Measurements from ENCODE around the gene TAS2R14. TPM values are rescaled to one million over a fixed set of nuclear protein-coding genes. Genes with fewer than 3 reads are reported as not detected.

Gene TAS2R14
- polyA plus RNA-seq, 1 donor from 2014 or later: 14.9 TPM

DNA sequence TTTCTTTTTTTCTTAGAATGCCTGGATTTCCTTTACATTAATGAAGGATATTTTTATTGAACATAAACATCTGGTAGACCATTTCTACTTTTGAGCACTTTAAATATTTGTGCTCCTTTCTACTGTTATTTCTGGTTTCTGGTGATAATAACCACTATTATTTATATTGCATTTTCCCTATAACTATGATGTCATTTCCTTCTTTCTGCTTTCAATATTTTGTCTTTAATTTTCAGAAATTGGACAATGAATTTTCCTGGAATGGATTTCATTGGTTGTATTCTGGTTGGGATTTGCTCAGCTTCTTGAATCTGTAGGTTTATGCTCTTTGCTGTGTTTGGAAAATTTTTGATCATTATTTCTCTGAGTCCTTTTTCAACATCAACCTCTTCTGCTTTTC lies 49.8 kb downstream of the TAS2R14 start:
- H3K9me3 ChIP-seq (ENCODE audit: low read length): no peaks in the 10 kb centered on the region

More for the DNA sequence above, 49.8 kb downstream of the TAS2R14 start:
- no peak overlapping the region for H2AFZ ChIP-seq (ENCODE audit: low read depth, low read length)
- H3K36me3 ChIP-seq (ENCODE audit: insufficient read depth, low read length): no peaks in the 10 kb centered on the region
- no peak overlapping the region for H3K9ac ChIP-seq (ENCODE audit: low read length)
- H3K27me3 ChIP-seq (ENCODE audit: insufficient read depth, low read depth, low read length): no peaks in the 10 kb centered on the region
- TF ChIP-seq SMC3 (conservative IDR thresholded peaks at IDR 0.05; ENCODE audit: poor library complexity) (no peak), EP300 (conservative IDR thresholded peaks at IDR 0.05; ENCODE audit: poor library complexity, severe bottlenecking) (no peak), EZH2 (IDR thresholded peaks at IDR 0.05; ENCODE audit: borderline replicate concordance, insufficient read depth, low read length, poor library complexity, severe bottlenecking) (no peak), RAD21 (conservative IDR thresholded peaks at IDR 0.05) (no peak), MXI1 (conservative IDR thresholded peaks at IDR 0.05; ENCODE audit: poor library complexity, severe bottlenecking) (no peak), POLR2AphosphoS5 (IDR thresholded peaks at IDR 0.05) (no peak), TAF1 (IDR thresholded peaks at IDR 0.05; ENCODE audit: low read depth) (no peak)
- TF ChIP-seq, protein P1, sequence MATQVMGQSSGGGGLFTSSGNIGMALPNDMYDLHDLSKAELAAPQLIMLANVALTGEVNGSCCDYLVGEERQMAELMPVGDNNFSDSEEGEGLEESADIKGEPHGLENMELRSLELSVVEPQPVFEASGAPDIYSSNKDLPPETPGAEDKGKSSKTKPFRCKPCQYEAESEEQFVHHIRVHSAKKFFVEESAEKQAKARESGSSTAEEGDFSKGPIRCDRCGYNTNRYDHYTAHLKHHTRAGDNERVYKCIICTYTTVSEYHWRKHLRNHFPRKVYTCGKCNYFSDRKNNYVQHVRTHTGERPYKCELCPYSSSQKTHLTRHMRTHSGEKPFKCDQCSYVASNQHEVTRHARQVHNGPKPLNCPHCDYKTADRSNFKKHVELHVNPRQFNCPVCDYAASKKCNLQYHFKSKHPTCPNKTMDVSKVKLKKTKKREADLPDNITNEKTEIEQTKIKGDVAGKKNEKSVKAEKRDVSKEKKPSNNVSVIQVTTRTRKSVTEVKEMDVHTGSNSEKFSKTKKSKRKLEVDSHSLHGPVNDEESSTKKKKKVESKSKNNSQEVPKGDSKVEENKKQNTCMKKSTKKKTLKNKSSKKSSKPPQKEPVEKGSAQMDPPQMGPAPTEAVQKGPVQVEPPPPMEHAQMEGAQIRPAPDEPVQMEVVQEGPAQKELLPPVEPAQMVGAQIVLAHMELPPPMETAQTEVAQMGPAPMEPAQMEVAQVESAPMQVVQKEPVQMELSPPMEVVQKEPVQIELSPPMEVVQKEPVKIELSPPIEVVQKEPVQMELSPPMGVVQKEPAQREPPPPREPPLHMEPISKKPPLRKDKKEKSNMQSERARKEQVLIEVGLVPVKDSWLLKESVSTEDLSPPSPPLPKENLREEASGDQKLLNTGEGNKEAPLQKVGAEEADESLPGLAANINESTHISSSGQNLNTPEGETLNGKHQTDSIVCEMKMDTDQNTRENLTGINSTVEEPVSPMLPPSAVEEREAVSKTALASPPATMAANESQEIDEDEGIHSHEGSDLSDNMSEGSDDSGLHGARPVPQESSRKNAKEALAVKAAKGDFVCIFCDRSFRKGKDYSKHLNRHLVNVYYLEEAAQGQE (IDR thresholded peaks at IDR 0.05; ENCODE audit: borderline replicate concordance): no peak
- TF ChIP-seq, protein P2, sequence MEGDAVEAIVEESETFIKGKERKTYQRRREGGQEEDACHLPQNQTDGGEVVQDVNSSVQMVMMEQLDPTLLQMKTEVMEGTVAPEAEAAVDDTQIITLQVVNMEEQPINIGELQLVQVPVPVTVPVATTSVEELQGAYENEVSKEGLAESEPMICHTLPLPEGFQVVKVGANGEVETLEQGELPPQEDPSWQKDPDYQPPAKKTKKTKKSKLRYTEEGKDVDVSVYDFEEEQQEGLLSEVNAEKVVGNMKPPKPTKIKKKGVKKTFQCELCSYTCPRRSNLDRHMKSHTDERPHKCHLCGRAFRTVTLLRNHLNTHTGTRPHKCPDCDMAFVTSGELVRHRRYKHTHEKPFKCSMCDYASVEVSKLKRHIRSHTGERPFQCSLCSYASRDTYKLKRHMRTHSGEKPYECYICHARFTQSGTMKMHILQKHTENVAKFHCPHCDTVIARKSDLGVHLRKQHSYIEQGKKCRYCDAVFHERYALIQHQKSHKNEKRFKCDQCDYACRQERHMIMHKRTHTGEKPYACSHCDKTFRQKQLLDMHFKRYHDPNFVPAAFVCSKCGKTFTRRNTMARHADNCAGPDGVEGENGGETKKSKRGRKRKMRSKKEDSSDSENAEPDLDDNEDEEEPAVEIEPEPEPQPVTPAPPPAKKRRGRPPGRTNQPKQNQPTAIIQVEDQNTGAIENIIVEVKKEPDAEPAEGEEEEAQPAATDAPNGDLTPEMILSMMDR (IDR thresholded peaks at IDR 0.05; ENCODE audit: poor library complexity, severe bottlenecking): no peak
- H3K9me2 ChIP-seq (ENCODE audit: insufficient read depth, low read length): no peaks in the 10 kb centered on the region
- H3K27ac ChIP-seq (ENCODE audit: low read length): no peak overlapping the region
- H3K4me3 ChIP-seq (ENCODE audit: low read length): no peak overlapping the region
- H3F3A ChIP-seq (ENCODE audit: insufficient read depth, low read length, poor library complexity, severe bottlenecking): no peaks in the 10 kb centered on the region
- no peaks in the 10 kb centered on the region for H4K20me1 ChIP-seq (ENCODE audit: insufficient read depth)
- no peaks in the 10 kb centered on the region for H3K79me2 ChIP-seq (replicated peaks; ENCODE audit: insufficient read depth, low read length)
- H3K4me2 ChIP-seq (ENCODE audit: low read length): no peak overlapping the region

Other genes with a start within 250 kb of the TAS2R14 start
- gene YBX3, start 215.9 kb downstream of the TAS2R14 start, polyA plus RNA-seq: 3.4 and 7.3 TPM in 2 replicates
- 0.58 TPM in 1 of 2 replicates, not detected in the other for gene TAS2R7, start 136.6 kb downstream of the TAS2R14 start, polyA plus RNA-seq
- gene TAS2R8, start 132.0 kb downstream of the TAS2R14 start, polyA plus RNA-seq: 0.59 and 1.6 TPM in 2 replicates
- gene TAS2R9, start 129.1 kb downstream of the TAS2R14 start, polyA plus RNA-seq: 0.32 and 1.6 TPM in 2 replicates
- 3.9 and 8.3 TPM in 2 replicates for gene TAS2R10, start 112.9 kb downstream of the TAS2R14 start, polyA plus RNA-seq
- 4.8 and 5.0 TPM in 2 replicates for gene PRR4, start 89.8 kb downstream of the TAS2R14 start, polyA plus RNA-seq
- gene PRH1, start 55.0 kb downstream of the TAS2R14 start, polyA plus RNA-seq: 18.7 and 25.7 TPM in 2 replicates
- gene TAS2R13, start 29.7 kb downstream of the TAS2R14 start, polyA plus RNA-seq: 0.52 and 0.61 TPM in 2 replicates
- not detected in 2 replicates for gene PRH2, start 10.0 kb downstream of the TAS2R14 start, polyA plus RNA-seq
- 2.4 TPM in 1 of 2 replicates, not detected in the other for gene TAS2R50, start 47.6 kb upstream of the TAS2R14 start, polyA plus RNA-seq
- gene TAS2R20, start 59.0 kb upstream of the TAS2R14 start, polyA plus RNA-seq: 1.9 and 3.3 TPM in 2 replicates
- 5.7 and 11.2 TPM in 2 replicates for gene TAS2R19, start 83.4 kb upstream of the TAS2R14 start, polyA plus RNA-seq
- 3.5 and 4.0 TPM in 2 replicates for gene TAS2R31, start 92.1 kb upstream of the TAS2R14 start, polyA plus RNA-seq
- not detected in 2 replicates for gene TAS2R46, start 123.0 kb upstream of the TAS2R14 start, polyA plus RNA-seq
- 0.35 and 1.1 TPM in 2 replicates for gene TAS2R43, start 153.1 kb upstream of the TAS2R14 start, polyA plus RNA-seq
- 0.40 and 0.53 TPM in 2 replicates for gene TAS2R30, start 195.4 kb upstream of the TAS2R14 start, polyA plus RNA-seq
- gene SMIM10L1, start 231.9 kb upstream of the TAS2R14 start, polyA plus RNA-seq: 19.1 and 22.0 TPM in 2 replicates
- not detected in 2 replicates for gene TAS2R42, start 247.7 kb upstream of the TAS2R14 start, polyA plus RNA-seq

Measured in neural cell (in vitro differentiated cells).